ENCODE results near the gene PWWP2B.

Gene PWWP2B

GRCh38 chr10:132354356-132355094, 42.5 kb upstream of the PWWP2B start:
- no peaks in the 10 kb centered on the region for H3K9me3 ChIP-seq (ENCODE audit: insufficient read depth, low read depth, low read length)
- H4K20me1 ChIP-seq (ENCODE audit: insufficient read depth, low read length, poor library complexity, severe bottlenecking), result no peaks in the 10 kb centered on the region
- H3K9ac ChIP-seq (ENCODE audit: low read depth, low read length, poor library complexity, severe bottlenecking), result no peak overlapping the region
- no peaks in the 10 kb centered on the region for H3F3A ChIP-seq (ENCODE audit: low read depth)
- H3K36me3 ChIP-seq (ENCODE audit: insufficient read depth, low read length), result no peaks in the 10 kb centered on the region
- no peak for TF ChIP-seq EZH2phosphoT487 (IDR thresholded peaks at IDR 0.05; ENCODE audit: borderline replicate concordance)
- TF ChIP-seq, protein P1, sequence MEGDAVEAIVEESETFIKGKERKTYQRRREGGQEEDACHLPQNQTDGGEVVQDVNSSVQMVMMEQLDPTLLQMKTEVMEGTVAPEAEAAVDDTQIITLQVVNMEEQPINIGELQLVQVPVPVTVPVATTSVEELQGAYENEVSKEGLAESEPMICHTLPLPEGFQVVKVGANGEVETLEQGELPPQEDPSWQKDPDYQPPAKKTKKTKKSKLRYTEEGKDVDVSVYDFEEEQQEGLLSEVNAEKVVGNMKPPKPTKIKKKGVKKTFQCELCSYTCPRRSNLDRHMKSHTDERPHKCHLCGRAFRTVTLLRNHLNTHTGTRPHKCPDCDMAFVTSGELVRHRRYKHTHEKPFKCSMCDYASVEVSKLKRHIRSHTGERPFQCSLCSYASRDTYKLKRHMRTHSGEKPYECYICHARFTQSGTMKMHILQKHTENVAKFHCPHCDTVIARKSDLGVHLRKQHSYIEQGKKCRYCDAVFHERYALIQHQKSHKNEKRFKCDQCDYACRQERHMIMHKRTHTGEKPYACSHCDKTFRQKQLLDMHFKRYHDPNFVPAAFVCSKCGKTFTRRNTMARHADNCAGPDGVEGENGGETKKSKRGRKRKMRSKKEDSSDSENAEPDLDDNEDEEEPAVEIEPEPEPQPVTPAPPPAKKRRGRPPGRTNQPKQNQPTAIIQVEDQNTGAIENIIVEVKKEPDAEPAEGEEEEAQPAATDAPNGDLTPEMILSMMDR (conservative IDR thresholded peaks at IDR 0.05; ENCODE audit: low read length), result no peak
- H3K27me3 ChIP-seq (ENCODE audit: insufficient read depth, low read length, poor library complexity, severe bottlenecking), result no peaks in the 10 kb centered on the region
- no peaks in the 10 kb centered on the region for H3K9me2 ChIP-seq (replicated peaks; ENCODE audit: low read depth, low read length)
- H2AFZ ChIP-seq (ENCODE audit: low read length), result no peak overlapping the region
- H3K4me1 ChIP-seq (ENCODE audit: insufficient read depth, low read length, poor library complexity, severe bottlenecking), result no peaks in the 10 kb centered on the region
- H3K4me3 ChIP-seq (ENCODE audit: low read length, poor library complexity, severe bottlenecking), result no peak overlapping the region
- H3K79me2 ChIP-seq (ENCODE audit: insufficient read depth, low read length), result no peaks in the 10 kb centered on the region
- no peak overlapping the region for H3K4me2 ChIP-seq (ENCODE audit: low read depth, low read length, poor library complexity, severe bottlenecking)

DNA sequence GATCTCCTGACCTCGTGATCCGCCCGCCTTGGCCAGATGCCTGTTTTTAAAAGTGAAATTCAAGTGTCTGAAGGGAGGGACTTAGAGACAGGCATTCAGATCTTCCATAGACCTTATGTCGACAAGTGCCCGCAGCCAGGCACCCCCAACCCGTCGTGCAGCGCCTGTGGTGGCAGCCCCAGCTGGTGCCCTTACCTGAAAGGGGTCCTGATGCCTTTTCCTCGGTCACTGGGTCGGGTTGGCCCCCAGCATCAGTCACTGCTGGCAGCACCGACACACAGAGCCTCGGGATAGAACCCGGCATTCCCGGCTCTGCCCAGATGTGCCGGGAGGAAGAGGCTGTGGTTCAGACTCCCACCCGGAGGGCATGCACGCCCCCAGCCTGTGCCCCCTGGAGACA, 41.7 kb upstream of the PWWP2B start:
- Histone ChIP-seq H3K79me2 (ENCODE audit: insufficient read depth, low read length) (no peaks in the 10 kb centered on the region), H3K27me3 (ENCODE audit: insufficient read depth, low read length, poor library complexity, severe bottlenecking) (no peaks in the 10 kb centered on the region), H3K36me3 (ENCODE audit: insufficient read depth, low read length) (no peaks in the 10 kb centered on the region), H3K9me3 (ENCODE audit: insufficient read depth, low read depth, low read length) (no peaks in the 10 kb centered on the region), H3K4me1 (ENCODE audit: insufficient read depth, low read length, poor library complexity, severe bottlenecking) (no peaks in the 10 kb centered on the region), H3K4me3 (ENCODE audit: low read length, poor library complexity, severe bottlenecking) (no peak overlapping the region), H3K9ac (ENCODE audit: low read depth, low read length, poor library complexity, severe bottlenecking) (no peak overlapping the region), H3K4me2 (ENCODE audit: low read depth, low read length, poor library complexity, severe bottlenecking) (no peak overlapping the region), H3K9me2 (replicated peaks; ENCODE audit: low read depth, low read length) (no peaks in the 10 kb centered on the region), H4K20me1 (ENCODE audit: insufficient read depth, low read length, poor library complexity, severe bottlenecking) (no peaks in the 10 kb centered on the region), H3F3A (ENCODE audit: low read depth) (no peaks in the 10 kb centered on the region), H2AFZ (ENCODE audit: low read length) (no peak overlapping the region)
- TF ChIP-seq, protein P1 (conservative IDR thresholded peaks at IDR 0.05; ENCODE audit: low read length), result no peak
- TF ChIP-seq EZH2phosphoT487 (IDR thresholded peaks at IDR 0.05; ENCODE audit: borderline replicate concordance), result no peak

- Histone ChIP-seq H3K4me1 (ENCODE audit: insufficient read depth, low read length, poor library complexity, severe bottlenecking) (no peaks in the 10 kb centered on the region), H3K9me3 (ENCODE audit: insufficient read depth, low read depth, low read length) (no peaks in the 10 kb centered on the region), H3K9me2 (replicated peaks; ENCODE audit: low read depth, low read length) (no peaks in the 10 kb centered on the region), H3K36me3 (ENCODE audit: insufficient read depth, low read length) (no peaks in the 10 kb centered on the region), H3K4me2 (ENCODE audit: low read depth, low read length, poor library complexity, severe bottlenecking) (no peak overlapping the region), H3F3A (ENCODE audit: low read depth) (no peaks in the 10 kb centered on the region), H3K27me3 (ENCODE audit: insufficient read depth, low read length, poor library complexity, severe bottlenecking) (no peaks in the 10 kb centered on the region), H3K79me2 (ENCODE audit: insufficient read depth, low read length) (no peaks in the 10 kb centered on the region), H3K9ac (ENCODE audit: low read depth, low read length, poor library complexity, severe bottlenecking) (no peak overlapping the region), H3K4me3 (ENCODE audit: low read length, poor library complexity, severe bottlenecking) (no peak overlapping the region), H2AFZ (ENCODE audit: low read length) (no peak overlapping the region), H4K20me1 (ENCODE audit: insufficient read depth, low read length, poor library complexity, severe bottlenecking) (no peaks in the 10 kb centered on the region)
- TF ChIP-seq EZH2phosphoT487 (IDR thresholded peaks at IDR 0.05; ENCODE audit: borderline replicate concordance), result no peak
- TF ChIP-seq, protein P1 (conservative IDR thresholded peaks at IDR 0.05; ENCODE audit: low read length), result no peak
These were observed 41.2 kb upstream of the PWWP2B start for GRCh38 chr10:132355754-132356153.

Data from Loucy (cell line).